GM12873 (cell line): ENCODE results near the gene MACROD2.

Experiments used
- CTCF ChIP-seq: IDR thresholded peaks from 2 replicates; pipeline ENCODE4 v1.5.1; 2012; ENCODE audit warnings: low read depth, mild to moderate bottlenecking, moderate library complexity, low read length, control low read depth; ENCODE audit not compliant: insufficient read depth; ENCODE audit errors: missing control alignments

The MACROD2 gene

GRCh38 chr20:15245896-15246295 lies 1250.6 kb downstream of the MACROD2 start:
- TF ChIP-seq CTCF, result no peak

- TF ChIP-seq CTCF, result no peak
Measured at GRCh38 chr20:15248618-15249395, 1253.5 kb downstream of the MACROD2 start.

GRCh38 chr20:15251171-15251570 lies 1255.9 kb downstream of the MACROD2 start:
- no peak for TF ChIP-seq CTCF

- TF ChIP-seq CTCF, result no peak
Measured at GRCh38 chr20:15252304-15252703, 1257.0 kb downstream of the MACROD2 start.

- no peak for TF ChIP-seq CTCF
Measured at GRCh38 chr20:15253431-15253830, 1258.1 kb downstream of the MACROD2 start.

- TF ChIP-seq CTCF, result no peak
Measured at GRCh38 chr20:15256676-15257568, 1261.6 kb downstream of the MACROD2 start.

- TF ChIP-seq CTCF, result no peak
Measured at GRCh38 chr20:15257569-15257870, 1262.2 kb downstream of the MACROD2 start.
